Thyroid gland (tissue), 4 donors: ENCODE data around the gene KAZN. TPM values are rescaled to one million over a fixed set of nuclear protein-coding genes. Genes with fewer than 3 reads are reported as not detected.

ENCODE experiments used
- DNase-seq, 2 donors: peaks; one replicate each; pipeline ENCODE4 v3.0.0-alpha.2; 2019
- H3K27ac ChIP-seq, 3 donors: fragments of 200-600 bp; sonication (generic); 1 replicate in 2 of 3; 2 replicates in 1 of 3; pipeline ENCODE4 v1.5.1; 2016 to 2019; ENCODE audit warnings: mild to moderate bottlenecking in 1 of 3, moderate library complexity in 1 of 3
- H3K27me3 ChIP-seq: fragments of 200-600 bp; sonication (generic); one replicate; pipeline ENCODE4 v1.5.1; 2019
- H3K36me3 ChIP-seq, 2 donors: fragments of 200-600 bp; sonication (generic); one replicate each; pipeline ENCODE4 v1.5.1; 2016 to 2019
- H3K4me1 ChIP-seq, 2 donors: fragments of 200-600 bp; sonication (generic); one replicate each; pipeline ENCODE4 v1.5.1; 2017 to 2019
- H3K4me3 ChIP-seq, 3 donors: fragments of 200-600 bp; sonication (generic); replicated peaks in 1 of 3; 1 replicate in 2 of 3; 2 replicates in 1 of 3; pipeline ENCODE4 v1.5.1; 2016; ENCODE audit warnings: mild to moderate bottlenecking in 1 of 3
- H3K9me3 ChIP-seq: fragments of 200-600 bp; sonication (generic); one replicate; pipeline ENCODE4 v1.5.1; 2017
- POLR2A ChIP-seq, 2 donors: fragments of 450-650 bp; IDR thresholded peaks; one replicate each; pipeline ENCODE4 v1.6.1; 2017; ENCODE audit warnings: antibody characterized with exemption in 2 of 2, mild to moderate bottlenecking in 2 of 2, moderate library complexity in 1 of 2
- WGBS, 2 donors: methylation state at CpG; one replicate each; pipeline ENCODE4 v1.1.5; 2017; 5-methylcytosine and 5-hydroxymethylcytosine counted together
- intact Hi-C: fragments of 100-400 bp; cut with DNase I; formaldehyde crosslinking; loops from one replicate; pipeline ENCODE4 v1.15.1; 2023
- total RNA-seq, 4 donors: library from RNA; depleted of rRNA; stranded (reverse); fragments of >200 nt; gene quantifications; one replicate each; pipeline ENCODE4 v1.2.3, GENCODE V29; 2016
- TF ChIP-seq, protein P1 (sequence below), 6 experiments: fragments of 200-600 bp in 3 of 6; fragments of 450-650 bp in 3 of 6; sonication (generic) in 3 of 6; IDR thresholded peaks; one replicate each; pipeline ENCODE4 v1.5.1; 2016 to 2019; ENCODE audit warnings: antibody characterized with exemption in 6 of 6, mild to moderate bottlenecking in 2 of 6, inconsistent platforms in 1 of 6, moderate library complexity in 1 of 6

The KAZN gene
- total RNA-seq, 4 donors from 2014 or later, result 14.8 to 28.6 (median 18.2) TPM

DNA sequence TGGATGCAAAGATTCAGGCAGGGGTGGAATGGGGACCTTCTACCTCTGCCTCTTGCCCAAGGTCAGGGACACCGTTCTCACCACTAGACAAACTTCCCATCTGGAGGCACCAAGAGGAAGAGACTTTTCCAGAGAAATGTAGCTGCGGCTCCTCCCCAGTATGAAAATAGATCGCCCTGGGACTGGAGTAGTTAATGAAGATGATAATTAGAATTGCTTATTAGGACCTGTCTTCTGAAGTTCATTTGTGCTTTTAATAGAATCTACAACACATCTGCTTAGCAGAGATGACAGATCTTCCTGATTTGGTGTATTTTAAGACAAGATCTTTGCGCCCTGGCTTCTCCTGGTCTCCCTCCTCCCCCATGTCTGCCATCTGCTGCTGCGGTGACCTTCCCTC is 266.6 kb downstream of the KAZN start:
- WGBS, 2 donors, result 93 to 96% methylated on average over 5 of the region's 5 CpGs
- Histone ChIP-seq H3K27ac (no peak overlapping the region), H3K4me3 (no peak overlapping the region), H3K9me3 (no peaks in the 10 kb centered on the region), H3K36me3 (no peaks in the 10 kb centered on the region), H3K27me3 (no peaks in the 10 kb centered on the region), H3K4me1 (peaks cover 0 to 5% of the 10 kb centered on the region in 2 donors)
- intact Hi-C loops, result no loop called here
- DNase-seq, result no peak
- TF ChIP-seq POLR2A (IDR thresholded peaks at IDR 0.05), result no peak
- TF ChIP-seq, protein P1, sequence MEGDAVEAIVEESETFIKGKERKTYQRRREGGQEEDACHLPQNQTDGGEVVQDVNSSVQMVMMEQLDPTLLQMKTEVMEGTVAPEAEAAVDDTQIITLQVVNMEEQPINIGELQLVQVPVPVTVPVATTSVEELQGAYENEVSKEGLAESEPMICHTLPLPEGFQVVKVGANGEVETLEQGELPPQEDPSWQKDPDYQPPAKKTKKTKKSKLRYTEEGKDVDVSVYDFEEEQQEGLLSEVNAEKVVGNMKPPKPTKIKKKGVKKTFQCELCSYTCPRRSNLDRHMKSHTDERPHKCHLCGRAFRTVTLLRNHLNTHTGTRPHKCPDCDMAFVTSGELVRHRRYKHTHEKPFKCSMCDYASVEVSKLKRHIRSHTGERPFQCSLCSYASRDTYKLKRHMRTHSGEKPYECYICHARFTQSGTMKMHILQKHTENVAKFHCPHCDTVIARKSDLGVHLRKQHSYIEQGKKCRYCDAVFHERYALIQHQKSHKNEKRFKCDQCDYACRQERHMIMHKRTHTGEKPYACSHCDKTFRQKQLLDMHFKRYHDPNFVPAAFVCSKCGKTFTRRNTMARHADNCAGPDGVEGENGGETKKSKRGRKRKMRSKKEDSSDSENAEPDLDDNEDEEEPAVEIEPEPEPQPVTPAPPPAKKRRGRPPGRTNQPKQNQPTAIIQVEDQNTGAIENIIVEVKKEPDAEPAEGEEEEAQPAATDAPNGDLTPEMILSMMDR (IDR thresholded peaks at IDR 0.05), result no peak

DNA sequence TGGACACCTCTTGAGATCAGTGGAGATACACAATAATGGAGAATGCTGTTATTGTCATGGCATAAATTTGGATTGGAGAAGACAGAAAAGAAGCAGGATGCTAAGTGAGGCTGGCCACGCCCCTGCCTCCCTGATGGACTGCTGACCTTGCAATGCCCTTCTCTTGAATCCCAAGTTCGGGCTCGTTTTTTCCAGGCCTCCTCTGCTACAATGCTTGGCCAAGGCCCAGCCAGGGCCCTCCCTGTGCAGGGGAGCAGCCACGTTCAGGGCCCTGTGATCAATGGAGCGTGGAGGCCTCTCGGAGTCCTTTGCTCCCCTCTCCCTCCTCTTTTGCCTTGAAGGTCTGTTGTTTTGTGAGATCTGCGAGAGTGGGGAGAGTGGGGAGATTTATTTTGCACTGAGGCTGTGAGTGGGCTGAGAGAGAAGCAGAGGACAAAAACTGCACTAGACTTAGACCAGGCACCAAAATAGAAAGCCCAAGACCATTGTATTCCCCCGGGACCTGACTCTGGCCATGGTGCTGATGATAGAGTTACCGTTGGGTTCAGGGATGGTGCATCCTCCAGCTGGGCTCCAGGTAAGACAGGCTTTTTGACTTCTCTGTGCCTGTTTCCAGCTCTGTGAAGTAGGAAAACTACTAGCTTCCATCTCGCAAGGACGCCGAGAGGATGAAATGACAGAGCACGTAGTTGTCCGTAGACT is 268.6 kb downstream of the KAZN start:
- Histone ChIP-seq H3K27ac (no peak overlapping the region), H3K27me3 (no peaks in the 10 kb centered on the region), H3K4me1 (peaks cover 0 to 5% of the 10 kb centered on the region in 2 donors), H3K9me3 (no peaks in the 10 kb centered on the region), H3K36me3 (no peaks in the 10 kb centered on the region), H3K4me3 (no peak overlapping the region)
- DNase-seq, result peak; percentile 41 to 57
- no peak for TF ChIP-seq POLR2A (IDR thresholded peaks at IDR 0.05)
- TF ChIP-seq, protein P1 (IDR thresholded peaks at IDR 0.05), result no peak
- WGBS, 2 donors, result 45 to 56% methylated on average over 10 to 12 of the region's 14 CpGs
- intact Hi-C loops, result no loop called here

DNA sequence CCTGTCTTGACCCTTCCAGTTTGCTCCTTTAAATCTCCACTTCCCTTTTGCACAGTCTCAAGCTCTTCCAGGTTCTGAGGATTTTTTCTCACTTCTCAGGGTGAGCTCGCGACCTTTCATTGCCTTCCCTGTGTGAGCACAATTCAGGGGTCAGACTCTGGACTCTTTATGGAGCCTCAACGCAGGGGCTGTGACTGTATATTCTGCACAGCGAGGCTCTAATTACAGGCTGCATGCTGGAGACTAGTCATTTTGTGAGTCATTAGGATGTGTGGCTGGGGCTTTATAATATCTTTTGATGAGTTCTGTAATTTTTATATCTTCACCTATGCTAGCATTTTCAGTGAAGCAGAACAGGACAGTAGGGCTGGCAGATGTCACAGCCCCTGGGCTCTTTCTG is 270.7 kb downstream of the KAZN start:
- intact Hi-C loops, result no loop called here
- no peak for DNase-seq
- Histone ChIP-seq H3K4me1 (peaks cover 0 to 5% of the 10 kb centered on the region in 2 donors), H3K4me3 (no peak overlapping the region), H3K27ac (no peak overlapping the region), H3K27me3 (no peaks in the 10 kb centered on the region), H3K9me3 (no peaks in the 10 kb centered on the region), H3K36me3 (no peaks in the 10 kb centered on the region)
- no peak for TF ChIP-seq POLR2A (IDR thresholded peaks at IDR 0.05)
- TF ChIP-seq, protein P1 (IDR thresholded peaks at IDR 0.05), result no peak
- 81 to 83% methylated on average over 4 of the region's 4 CpGs for WGBS, 2 donors

DNA sequence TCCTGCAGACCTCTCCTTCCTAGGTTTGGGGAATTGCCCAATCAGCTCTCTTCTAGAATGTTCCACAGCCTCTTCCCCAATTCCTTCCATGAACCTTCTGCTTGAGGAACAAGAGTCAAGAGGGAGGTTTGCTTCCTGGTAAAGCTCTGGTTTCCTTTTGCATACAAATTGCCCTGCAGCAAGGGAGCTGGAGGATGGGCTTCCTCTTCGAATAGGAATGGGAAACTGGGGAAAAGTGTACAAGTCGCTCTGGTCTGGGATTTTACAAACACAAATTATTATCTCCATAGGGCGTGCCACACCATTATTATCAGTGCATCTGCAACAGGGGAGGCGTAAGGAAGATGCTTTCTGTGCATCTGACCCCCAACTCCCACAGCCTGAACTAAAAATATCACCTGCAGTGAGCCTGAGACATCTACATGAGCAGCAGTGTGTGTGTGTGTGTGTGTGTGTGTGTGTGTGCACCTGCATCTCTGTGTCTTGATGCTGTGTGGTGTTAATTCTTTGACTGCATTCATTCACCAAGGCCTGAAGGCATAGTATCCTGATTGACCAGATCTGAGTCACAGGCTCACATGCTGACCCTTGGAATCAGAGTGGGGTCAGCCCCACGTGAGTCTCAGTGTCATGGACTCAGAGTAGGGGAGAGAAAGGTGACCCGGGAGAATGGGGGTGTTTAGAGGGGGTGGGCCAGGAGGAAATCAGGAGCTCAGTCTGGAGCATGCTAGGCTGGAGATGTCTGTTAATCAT is 272.9 kb downstream of the KAZN start:
- Histone ChIP-seq H3K27me3 (no peaks in the 10 kb centered on the region), H3K36me3 (no peaks in the 10 kb centered on the region), H3K27ac (no peak overlapping the region), H3K4me3 (no peak overlapping the region), H3K4me1 (peaks cover 0 to 5% of the 10 kb centered on the region in 2 donors), H3K9me3 (no peaks in the 10 kb centered on the region)
- DNase-seq, result no peak
- WGBS, 2 donors, result 75 to 83% methylated on average over 6 of the region's 6 CpGs
- intact Hi-C loops, result no loop called here
- TF ChIP-seq POLR2A (IDR thresholded peaks at IDR 0.05), result no peak
- TF ChIP-seq, protein P1 (IDR thresholded peaks at IDR 0.05), result no peak

DNA sequence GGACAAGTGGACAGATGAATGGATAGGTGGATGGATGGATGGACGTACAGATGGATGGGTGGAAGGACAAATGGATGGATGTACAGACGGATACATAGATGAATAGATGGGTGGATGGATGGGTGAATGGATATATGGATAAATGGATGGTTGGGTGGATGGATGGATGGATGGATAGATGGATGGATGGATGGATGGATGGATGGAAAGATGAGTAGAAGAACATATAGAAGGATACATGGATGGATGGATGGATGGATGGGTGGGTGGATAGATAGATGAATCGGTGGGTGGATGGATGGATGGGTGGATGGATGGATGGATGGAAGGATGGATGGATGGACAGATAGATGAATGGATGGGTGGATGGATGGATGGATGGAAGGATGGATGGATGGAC is 274.3 kb downstream of the KAZN start:
- Histone ChIP-seq H3K27ac (no peak overlapping the region), H3K4me1 (no peaks in the 10 kb centered on the region), H3K36me3 (no peaks in the 10 kb centered on the region), H3K9me3 (no peaks in the 10 kb centered on the region), H3K4me3 (no peak overlapping the region), H3K27me3 (no peaks in the 10 kb centered on the region)
- intact Hi-C loops, result no loop called here
- TF ChIP-seq, protein P1 (IDR thresholded peaks at IDR 0.05), result no peak
- TF ChIP-seq POLR2A (IDR thresholded peaks at IDR 0.05), result no peak
- DNase-seq, result no peak
- 91 to 97% methylated on average over 3 of the region's 3 CpGs for WGBS, 2 donors
